Keratinocyte (primary cell): ENCODE results near the gene FRMPD2. TPM values are rescaled to one million over a fixed set of nuclear protein-coding genes. Genes with fewer than 3 reads are reported as not detected.

ENCODE experiments used
- DNase-seq: peaks from one replicate; pipeline ENCODE4 v3.0.0-alpha.2; 2011; ENCODE audit warnings: low read depth, missing footprints, low spot score
- FAIRE-seq: peaks from 2 replicates; lab custom pipeline; 2011; peaks lifted over from hg19 to GRCh38; lab: Jason Lieb, UNC
- H2AFZ ChIP-seq: 2 replicates; pipeline ENCODE4 v1.6.0; 2012; ENCODE audit warnings: low read length, control low read depth, inconsistent platforms; ENCODE audit not compliant: control insufficient read depth
- H3K27ac ChIP-seq: 2 replicates; pipeline ENCODE4 v1.5.1; 2011; ENCODE audit warnings: low read length; ENCODE audit not compliant: control insufficient read depth, insufficient read depth
- H3K27me3 ChIP-seq: 3 replicates; pipeline ENCODE4 v1.6.0; 2011; ENCODE audit warnings: low read length; ENCODE audit not compliant: control insufficient read depth, insufficient read depth; ENCODE audit errors: extremely low read depth
- H3K36me3 ChIP-seq, 2 experiments: 2 replicates in 1 of 2; 3 replicates in 1 of 2; pipeline ENCODE4 v1.5.1; 2011; ENCODE audit warnings: low read length in 2 of 2, mild to moderate bottlenecking in 1 of 2; ENCODE audit not compliant: control insufficient read depth in 2 of 2, insufficient read depth in 2 of 2; ENCODE audit errors: extremely low read depth in 1 of 2
- H3K4me1 ChIP-seq: 3 replicates; pipeline ENCODE4 v1.5.1; 2011; ENCODE audit warnings: low read length; ENCODE audit not compliant: control insufficient read depth, insufficient read depth; ENCODE audit errors: extremely low read depth
- H3K4me2 ChIP-seq: 3 replicates; pipeline ENCODE4 v1.6.0; 2011; ENCODE audit warnings: low read depth, low read length; ENCODE audit not compliant: control insufficient read depth, insufficient read depth; ENCODE audit errors: extremely low read depth
- H3K4me3 ChIP-seq, 3 experiments: fragments of 200-600 bp in 1 of 3; sonication (generic) in 1 of 3; 2 replicates in 2 of 3; 3 replicates in 1 of 3; pipeline ENCODE4 v1.5.1; 2011 to 2016; ENCODE audit warnings: low read length in 3 of 3, mild to moderate bottlenecking in 3 of 3, control low read depth in 2 of 3, inconsistent platforms in 1 of 3, low read depth in 1 of 3, mixed read lengths in 1 of 3, mixed run types in 1 of 3, moderate library complexity in 1 of 3; ENCODE audit not compliant: control insufficient read depth in 2 of 3, insufficient read depth in 2 of 3; ENCODE audit errors: extremely low read depth in 1 of 3
- H3K79me2 ChIP-seq: 2 replicates; pipeline ENCODE4 v1.6.0; 2012; ENCODE audit warnings: low read length; ENCODE audit not compliant: control insufficient read depth, insufficient read depth
- H3K9ac ChIP-seq: 3 replicates; pipeline ENCODE4 v1.6.0; 2011; ENCODE audit warnings: low read length; ENCODE audit not compliant: control insufficient read depth, insufficient read depth; ENCODE audit errors: extremely low read depth
- H3K9me1 ChIP-seq: 3 replicates; pipeline ENCODE4 v1.6.0; 2011; ENCODE audit warnings: low read length; ENCODE audit not compliant: control insufficient read depth, insufficient read depth; ENCODE audit errors: extremely low read depth
- H3K9me3 ChIP-seq: 2 replicates; pipeline ENCODE4 v1.5.1; 2012; ENCODE audit warnings: low read depth, low read length; ENCODE audit not compliant: control insufficient read depth
- H4K20me1 ChIP-seq: 3 replicates; pipeline ENCODE4 v1.6.0; 2011; ENCODE audit warnings: low read length; ENCODE audit not compliant: control insufficient read depth, insufficient read depth; ENCODE audit errors: extremely low read depth
- CTCF ChIP-seq, 3 experiments: IDR thresholded peaks in 1 of 3; conservative IDR thresholded peaks in 1 of 3; optimal IDR thresholded peaks in 1 of 3; 2 replicates in 2 of 3; 3 replicates in 1 of 3; pipeline versions ENCODE3 to v1.5.1; 2011; ENCODE audit warnings: low read length in 3 of 3, mild to moderate bottlenecking in 3 of 3, moderate library complexity in 2 of 3, control low read depth in 1 of 3, inconsistent platforms in 1 of 3; ENCODE audit not compliant: insufficient read depth in 2 of 3; ENCODE audit errors: extremely low read depth in 1 of 3
- EZH2 ChIP-seq: IDR thresholded peaks from one replicate; pipeline ENCODE4 v1.6.1; 2012; ENCODE audit warnings: inconsistent platforms, mild to moderate bottlenecking, low read length, moderate library complexity
- dilution Hi-C: fragments of 300-500 bp; cut with MboI; formaldehyde crosslinking; loops from one replicate; pipeline ENCODE4 v1.7.0; 2020; ENCODE audit warnings: low sequenced_read_pairs; ENCODE audit not compliant: extremely low pct_ligation_motif_present
- polyA plus RNA-seq, 5 experiments: library from polyadenylated mRNA; depleted of rRNA in 3 of 5; stranded (reverse) in 3 of 5; stranded (forward) in 1 of 5; unstranded in 1 of 5; fragments of >200 nt; gene quantifications; 1 replicate in 1 of 5; 2 replicates in 3 of 5; 3 replicates in 1 of 5; pipeline versions ENCODE4 v1.2.1 to v1.2.3, GENCODE V29; 2011 to 2012; ENCODE audit warnings: missing spikeins in 2 of 5, low read depth in 1 of 5, low replicate concordance in 1 of 5

FRMPD2 gene
- polyA plus RNA-seq, 1 donor (not counting 4 experiments of a cell fraction or from before 2014, with no cell fraction given) = not detected

GRCh38 chr10:48219194-48219593 is 55.3 kb downstream of the FRMPD2 start:
- dilution Hi-C loops = no loop called here
- DNase-seq (no peak), FAIRE-seq (no peak)
- no peak for TF ChIP-seq CTCF (optimal IDR thresholded peaks at IDR 0.05 in 1 of 3, IDR thresholded peaks at IDR 0.05 in 1 of 3, conservative IDR thresholded peaks at IDR 0.05 in 1 of 3; ENCODE audit: extremely low read depth in 1 of 3, insufficient read depth in 2 of 3, low read length in 3 of 3)
- no peak for TF ChIP-seq EZH2
- no peak overlapping the region for H2AFZ ChIP-seq
- no peaks in the 10 kb centered on the region for H3K9me1 ChIP-seq
- no peak overlapping the region for H3K4me2 ChIP-seq
- H3K9ac ChIP-seq = no peak overlapping the region
- H3K27ac ChIP-seq = no peak overlapping the region
- no peaks in the 10 kb centered on the region for H3K9me3 ChIP-seq
- H4K20me1 ChIP-seq = no peaks in the 10 kb centered on the region
- H3K36me3 ChIP-seq = no peaks in the 10 kb centered on the region
- no peak overlapping the region for H3K4me3 ChIP-seq
- no peaks in the 10 kb centered on the region for H3K79me2 ChIP-seq
- no peaks in the 10 kb centered on the region for H3K27me3 ChIP-seq
- no peaks in the 10 kb centered on the region for H3K4me1 ChIP-seq

GRCh38 chr10:48216744-48217143 is 57.8 kb downstream of the FRMPD2 start:
- Histone ChIP-seq H3K4me1 (no peaks in the 10 kb centered on the region), H3K9ac (no peak overlapping the region), H2AFZ (no peak overlapping the region), H3K4me3 (no peak overlapping the region), H3K27ac (no peak overlapping the region), H4K20me1 (no peaks in the 10 kb centered on the region), H3K79me2 (no peaks in the 10 kb centered on the region), H3K9me1 (no peaks in the 10 kb centered on the region), H3K36me3 (no peaks in the 10 kb centered on the region), H3K4me2 (no peak overlapping the region), H3K27me3 (peaks cover 6% of the 10 kb centered on the region), H3K9me3 (no peaks in the 10 kb centered on the region)
- TF ChIP-seq EZH2 = no peak
- no peak for TF ChIP-seq CTCF (optimal IDR thresholded peaks at IDR 0.05 in 1 of 3, IDR thresholded peaks at IDR 0.05 in 1 of 3, conservative IDR thresholded peaks at IDR 0.05 in 1 of 3; ENCODE audit: extremely low read depth in 1 of 3, insufficient read depth in 2 of 3, low read length in 3 of 3)
- dilution Hi-C loops = no loop called here
- FAIRE-seq (no peak), DNase-seq (no peak)
